NT2/D1 (cell line): ENCODE measurements around the gene KRTAP10-6.
A peak's percentile ranks its signal among the peaks of the same experiment; 100 is the strongest.
"Not testable (repeated sequence)": the region's sequence is repeated elsewhere in the genome, so short reads cannot be mapped to it uniquely, and the experiment has no call there.

Experiments
- DNase-seq: peaks from one replicate; pipeline ENCODE4 v3.0.0-alpha.2; 2011; ENCODE audit warnings: low read depth, low spot score
- H3K27me3 ChIP-seq: 2 replicates; pipeline ENCODE4 v1.6.0; 2011; ENCODE audit warnings: mild to moderate bottlenecking; ENCODE audit not compliant: insufficient read length, insufficient read depth
- H3K36me3 ChIP-seq: 2 replicates; pipeline ENCODE4 v1.6.1; 2011; ENCODE audit warnings: mild to moderate bottlenecking, low read length, mixed read lengths; ENCODE audit not compliant: insufficient read depth, insufficient read length
- H3K4me1 ChIP-seq: 2 replicates; pipeline ENCODE4 v1.5.1; 2011; ENCODE audit not compliant: insufficient read depth, insufficient read length
- H3K4me3 ChIP-seq: 2 replicates; pipeline ENCODE4 v1.5.1; 2011; ENCODE audit warnings: low read depth; ENCODE audit not compliant: insufficient read length
- H3K9ac ChIP-seq: 2 replicates; pipeline ENCODE4 v1.6.0; 2011; ENCODE audit warnings: low read depth; ENCODE audit not compliant: insufficient read length
- H3K9me3 ChIP-seq: 2 replicates; pipeline ENCODE4 v1.5.1; 2011; ENCODE audit warnings: mild to moderate bottlenecking, low read length; ENCODE audit not compliant: insufficient read depth
- SUZ12 ChIP-seq: IDR thresholded peaks from 2 replicates; pipeline ENCODE4 v1.6.1; 2011; ENCODE audit not compliant: insufficient read length, insufficient read depth; ENCODE audit errors: extremely low read depth
- YY1 ChIP-seq: IDR thresholded peaks from 2 replicates; pipeline ENCODE4 v1.6.1; 2011; ENCODE audit not compliant: insufficient read length, insufficient read depth
- ZNF274 ChIP-seq: IDR thresholded peaks from 2 replicates; pipeline ENCODE4 v1.6.1; 2011; ENCODE audit warnings: mild to moderate bottlenecking, low read depth, low read length

Gene KRTAP10-6

DNA sequence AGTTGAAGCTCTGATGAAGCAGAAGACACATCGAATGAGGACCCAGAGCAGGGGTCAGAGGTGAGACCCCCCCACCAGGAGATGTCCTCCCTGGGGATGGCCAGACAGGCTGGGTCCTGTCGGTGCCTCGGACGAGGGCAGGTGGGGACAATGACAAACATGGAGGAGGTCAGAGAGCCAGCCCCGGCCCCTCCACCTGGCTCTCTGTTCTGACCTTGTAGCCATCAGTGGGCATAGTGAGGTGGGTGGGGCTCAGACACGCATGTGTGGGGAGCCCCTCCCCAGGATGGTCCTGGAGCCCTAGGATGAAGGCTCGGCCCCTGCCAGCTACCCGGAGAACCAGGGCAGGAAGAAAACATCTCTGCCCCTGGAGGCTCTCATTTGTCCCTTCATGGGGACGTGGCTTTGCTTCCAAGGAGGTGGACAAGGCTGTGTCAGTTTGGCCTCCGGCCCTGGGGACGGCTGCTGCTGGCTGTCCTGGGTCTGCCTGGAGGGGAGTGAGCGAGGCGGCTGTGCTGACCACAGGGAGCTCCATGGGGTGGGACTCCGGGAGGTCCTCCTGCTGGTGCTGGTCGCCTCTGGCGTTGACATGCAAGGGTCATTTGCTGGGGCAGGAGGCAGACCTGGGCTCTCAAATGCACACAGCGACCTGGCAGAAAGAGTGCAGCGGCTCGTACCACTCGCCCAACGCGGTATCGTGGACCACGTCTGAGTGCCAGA lies 2.6 kb downstream of the KRTAP10-6 start:
- Histone ChIP-seq H3K4me3 (no peak overlapping the region), H3K9ac (peak overlapping the region; percentile 16), H3K27me3 (no peaks in the 10 kb centered on the region), H3K36me3 (no peaks in the 10 kb centered on the region), H3K4me1 (peaks cover 11% of the 10 kb centered on the region), H3K9me3 (no peaks in the 10 kb centered on the region)
- DNase-seq = no peak
- no peak for TF ChIP-seq YY1
- TF ChIP-seq SUZ12 = no peak
- TF ChIP-seq ZNF274 = no peak

DNA sequence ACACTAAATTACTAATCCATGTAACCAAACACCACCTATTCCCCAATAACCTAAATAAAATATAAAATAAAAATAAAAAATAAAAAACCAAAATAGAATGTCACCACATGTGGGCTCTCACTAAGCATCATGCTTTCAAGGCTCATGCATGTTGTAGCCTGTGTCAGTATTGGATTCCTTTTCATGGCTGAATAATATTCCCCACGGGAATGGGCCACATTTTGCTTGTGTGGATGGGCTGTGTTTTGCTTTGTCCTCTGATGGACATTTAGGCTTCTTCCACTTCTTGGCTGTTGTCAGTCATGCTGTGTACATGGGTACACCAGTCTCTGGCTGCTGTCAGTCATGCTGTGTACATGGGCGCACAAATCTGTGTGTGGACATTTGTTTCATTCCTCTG lies 3.2 kb downstream of the KRTAP10-6 start:
- DNase-seq = no peak
- no peaks in the 10 kb centered on the region for H3K36me3 ChIP-seq

GRCh38 chr21:44585892-44586291 lies 6.4 kb downstream of the KRTAP10-6 start:
- H3K4me3 ChIP-seq = no peak overlapping the region
- no peaks in the 10 kb centered on the region for H3K36me3 ChIP-seq
- no peak for DNase-seq
- no peak for TF ChIP-seq ZNF274
- TF ChIP-seq SUZ12 = no peak
- TF ChIP-seq YY1 = no peak
- peaks cover 4% of the 10 kb centered on the region for H3K4me1 ChIP-seq
- H3K9ac ChIP-seq = no peak overlapping the region
- no peaks in the 10 kb centered on the region for H3K27me3 ChIP-seq
- peaks cover 9% of the 10 kb centered on the region for H3K9me3 ChIP-seq

More for the DNA sequence above, 3.2 kb downstream of the KRTAP10-6 start:
- TF ChIP-seq YY1 (no peak), SUZ12 (no peak), ZNF274 (no peak)
- H3K4me3 ChIP-seq = no peak overlapping the region
- H3K9me3 ChIP-seq = no peaks in the 10 kb centered on the region
- H3K9ac ChIP-seq = no peak overlapping the region
- H3K27me3 ChIP-seq = no peaks in the 10 kb centered on the region
- peaks cover 11% of the 10 kb centered on the region for H3K4me1 ChIP-seq

DNA sequence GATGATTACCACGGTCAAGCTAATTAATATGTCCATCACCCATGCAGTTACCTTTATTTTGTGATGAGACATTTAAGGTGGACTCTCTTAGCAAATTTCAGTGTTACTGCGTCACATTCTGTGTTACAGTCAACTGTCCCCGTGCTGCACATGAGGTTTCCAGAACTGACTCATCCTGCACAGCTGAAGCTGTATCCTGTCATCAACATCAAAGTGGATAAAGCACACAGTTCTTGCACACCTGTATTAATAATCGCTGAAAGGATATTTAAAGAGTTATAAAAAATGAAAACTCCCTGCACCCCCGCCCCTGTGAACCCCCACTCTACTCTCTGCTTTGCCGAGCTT lies 8.5 kb downstream of the KRTAP10-6 start:
- Histone ChIP-seq H3K9ac (no peak overlapping the region), H3K4me1 (peaks cover 3% of the 10 kb centered on the region), H3K9me3 (peaks cover 11% of the 10 kb centered on the region), H3K27me3 (no peaks in the 10 kb centered on the region), H3K4me3 (no peak overlapping the region), H3K36me3 (no peaks in the 10 kb centered on the region)
- DNase-seq = no peak
- TF ChIP-seq YY1 (no peak), SUZ12 (no peak), ZNF274 (no peak)

DNA sequence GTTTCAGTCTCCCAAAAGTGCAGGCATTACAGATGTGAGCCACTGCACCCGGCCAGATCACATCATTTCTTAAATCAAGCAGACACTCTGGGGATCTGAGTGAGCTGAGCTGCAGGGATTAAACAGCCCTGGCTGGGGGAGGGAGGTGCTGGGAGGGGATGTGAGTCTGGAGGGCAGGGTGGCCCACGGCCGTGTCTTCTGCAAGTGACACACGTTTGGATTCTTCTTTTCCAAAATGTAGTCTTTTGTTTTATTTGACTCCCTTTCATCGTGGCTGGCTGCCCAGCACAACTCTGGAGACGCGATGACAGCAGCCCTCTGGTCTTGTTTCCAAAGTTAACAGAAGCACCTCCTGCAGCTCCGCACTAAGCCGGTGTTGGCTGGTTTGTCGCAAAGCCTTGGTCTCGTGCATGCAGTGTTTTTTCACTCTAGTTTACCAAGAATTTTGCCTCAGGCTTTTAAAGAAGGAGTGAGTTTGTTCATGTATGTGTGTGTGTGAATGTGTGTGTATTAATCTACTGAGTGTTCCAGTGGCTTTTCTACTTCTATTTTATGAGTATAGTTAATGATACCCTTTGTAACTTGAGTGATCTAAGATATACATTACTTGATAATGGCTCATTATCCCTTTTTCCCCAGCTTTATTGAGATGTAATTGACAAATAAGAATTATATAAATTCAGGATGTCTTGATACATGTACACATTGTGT lies 9.1 kb downstream of the KRTAP10-6 start:
- DNase-seq = no peak
- Histone ChIP-seq H3K27me3 (no peaks in the 10 kb centered on the region), H3K9me3 (peaks cover 16% of the 10 kb centered on the region), H3K9ac (no peak overlapping the region), H3K4me1 (peaks cover 3% of the 10 kb centered on the region), H3K36me3 (no peaks in the 10 kb centered on the region), H3K4me3 (no peak overlapping the region)
- TF ChIP-seq SUZ12 = no peak
- TF ChIP-seq ZNF274 = no peak
- no peak for TF ChIP-seq YY1

GRCh38 chr21:44582055-44582454 lies 10.2 kb downstream of the KRTAP10-6 start:
- TF ChIP-seq YY1 (no peak), ZNF274 (no peak), SUZ12 (no peak)
- Histone ChIP-seq H3K36me3 (no peaks in the 10 kb centered on the region), H3K4me1 (peaks cover 3% of the 10 kb centered on the region), H3K9me3 (peaks cover 28% of the 10 kb centered on the region), H3K27me3 (no peaks in the 10 kb centered on the region), H3K9ac (no peak overlapping the region), H3K4me3 (no peak overlapping the region)
- DNase-seq = no peak

DNA sequence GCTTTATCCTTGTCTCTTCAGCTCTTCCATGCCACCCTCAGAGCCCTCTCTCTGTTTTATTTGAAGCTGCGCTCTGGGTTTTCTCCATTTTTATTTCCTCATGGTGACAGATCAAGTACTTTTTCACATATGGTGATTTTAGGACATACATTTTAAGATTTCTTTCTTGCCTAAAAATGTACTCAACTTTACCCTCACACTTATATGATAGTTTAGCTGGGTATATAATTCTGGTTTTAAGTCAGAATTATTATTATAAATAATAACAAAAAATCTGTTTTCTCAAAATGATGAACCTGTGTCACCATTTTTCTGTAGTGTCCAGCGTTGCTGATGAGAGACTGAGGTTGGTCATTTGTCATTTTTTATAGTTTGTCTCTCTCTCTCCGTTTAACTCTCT lies 11.1 kb downstream of the KRTAP10-6 start:
- H3K4me3 ChIP-seq = no peak overlapping the region
- H3K9ac ChIP-seq = no peak overlapping the region
- TF ChIP-seq ZNF274 (no peak), YY1 (no peak), SUZ12 (no peak)
- H3K36me3 ChIP-seq = no peaks in the 10 kb centered on the region
- peaks cover 33% of the 10 kb centered on the region for H3K9me3 ChIP-seq
- DNase-seq = no peak
- H3K27me3 ChIP-seq = no peaks in the 10 kb centered on the region
- H3K4me1 ChIP-seq = peaks cover 3% of the 10 kb centered on the region

DNA sequence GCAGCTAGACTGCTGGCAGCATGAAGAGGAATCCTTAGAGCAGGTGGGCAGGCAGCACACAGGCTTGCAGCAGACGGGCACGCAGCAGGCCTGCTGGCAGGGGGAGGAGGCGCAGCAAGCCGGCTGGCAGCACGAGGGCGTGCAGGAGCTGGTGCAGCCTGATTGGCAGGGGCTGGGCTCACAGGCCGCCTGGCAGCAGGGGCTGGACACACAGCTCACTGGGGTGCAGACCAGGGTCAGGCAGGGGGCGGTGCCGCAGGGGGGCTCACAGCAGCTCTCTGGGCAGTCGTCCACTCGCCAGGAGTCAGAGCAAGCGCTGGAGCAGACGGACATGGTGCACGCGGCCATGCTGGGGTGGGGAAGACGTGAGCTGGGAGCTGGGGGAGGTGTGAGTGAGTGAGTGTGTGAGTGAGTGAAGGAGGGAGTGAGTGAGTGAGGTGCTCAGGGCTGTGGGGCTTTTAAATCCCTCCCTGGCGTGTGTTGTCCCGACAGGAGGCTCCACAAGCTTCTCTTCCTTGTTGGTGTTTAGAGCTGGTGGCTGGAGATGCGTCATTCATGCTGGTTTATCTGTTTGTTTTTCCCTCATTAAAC lies 12.0 kb downstream of the KRTAP10-6 start, which contains the start of gene KRTAP10-5:
KRTAP10-5 (minus strand) TSS at position 374 of the 591 bp plus-strand sequence; CDS start at position 348, 26 bp downstream.
- H3K9me3 ChIP-seq = peaks cover 33% of the 10 kb centered on the region

More for the DNA sequence above, 12.0 kb downstream of the KRTAP10-6 start, which contains the start of gene KRTAP10-5:
- H3K27me3 ChIP-seq, H3K4me1 ChIP-seq, H3K4me3 ChIP-seq, H3K36me3 ChIP-seq, H3K9ac ChIP-seq, DNase-seq: not testable (repeated sequence)
